Activated CD4-positive, alpha-beta T cell treated with anti-CD3 and anti-CD28 coated beads, Interleukin-2, amount 50 U/mL, for 1 hour (primary cell): Measurements from ENCODE around the gene RRBP1.

ENCODE experiments used
- DNase-seq: peaks from one replicate; pipeline ENCODE4 v3.0.0-alpha.2; 2020

Gene RRBP1

GRCh38 chr20:17570347-17571152 is 111.5 kb downstream of the RRBP1 start:
- peak; percentile 25 for DNase-seq

DNA sequence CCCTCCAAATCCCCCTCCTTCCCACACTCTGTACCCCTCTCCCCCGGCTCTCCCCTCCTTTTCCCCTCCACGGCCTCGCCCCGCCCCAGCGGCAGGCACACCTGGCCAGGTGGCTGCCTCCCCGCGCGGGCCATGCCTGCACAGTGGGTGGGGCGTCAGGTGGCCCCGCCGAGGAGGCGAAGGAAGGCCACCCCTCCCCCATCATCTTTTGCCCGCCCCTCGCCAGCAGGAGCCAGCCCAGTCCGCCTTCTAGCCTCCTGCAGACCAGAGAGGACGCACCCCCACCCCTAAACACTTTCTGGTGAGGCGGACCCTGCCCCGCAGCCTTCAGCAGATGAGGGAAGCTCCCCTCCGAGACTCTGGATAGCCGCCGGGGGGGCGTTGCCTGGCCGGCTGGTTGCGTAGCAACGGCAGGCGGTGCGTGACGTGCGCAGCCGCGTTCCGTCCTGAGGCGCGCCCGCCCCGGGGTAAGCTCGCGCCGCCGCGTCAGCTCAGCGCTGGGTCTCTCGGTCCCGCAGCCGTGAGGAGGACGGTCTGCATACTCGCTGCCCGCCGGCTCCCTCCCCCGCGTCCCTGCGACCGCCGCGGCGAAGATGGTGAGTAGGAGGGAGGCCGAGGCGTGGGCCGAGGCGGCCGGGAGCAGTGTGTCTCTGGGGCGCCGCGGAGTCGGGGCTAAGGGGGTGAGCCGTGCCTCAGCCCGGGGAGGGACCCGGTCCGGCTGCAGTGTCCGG is 112.3 kb downstream of the RRBP1 start, which contains the start of gene DSTN:
DSTN (plus strand) TSS at position 460 of the 731 bp plus-strand sequence; CDS start at position 594, 134 bp downstream.
- DNase-seq = peak; percentile 85

DNA sequence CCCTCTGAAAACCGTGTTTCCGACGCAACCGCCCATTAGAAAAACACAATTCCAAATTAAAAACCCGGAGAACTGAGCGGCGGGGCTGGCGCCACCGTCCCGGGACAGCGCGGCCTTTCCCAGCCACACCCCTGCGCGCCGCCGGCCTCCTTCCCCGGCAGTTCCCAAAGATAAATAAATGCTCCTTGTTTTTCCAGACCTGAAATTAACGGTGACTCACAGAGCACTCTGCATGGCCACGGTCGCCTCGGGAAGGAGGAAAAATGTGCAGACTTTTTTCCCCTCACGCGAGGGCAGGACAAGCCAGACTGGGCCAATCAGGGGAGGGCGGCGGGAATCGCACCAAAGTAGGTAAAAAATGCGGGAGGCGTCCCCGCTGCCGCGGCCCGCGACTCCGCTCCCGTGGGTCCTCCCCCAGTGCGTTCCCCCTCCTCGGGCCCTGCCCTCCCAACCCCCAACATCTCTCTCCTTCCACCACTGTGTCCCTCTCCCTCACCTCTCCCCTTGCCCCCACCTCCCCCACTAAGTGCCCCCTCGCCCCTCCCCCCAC is 113.0 kb downstream of the RRBP1 start:
- peak; percentile 13 for DNase-seq

- DNase-seq = no peak
Observed at GRCh38 chr20:17568045-17568788, 113.8 kb downstream of the RRBP1 start.

- no peak for DNase-seq
Observed at GRCh38 chr20:17566345-17566744, 115.7 kb downstream of the RRBP1 start.

GRCh38 chr20:17565169-17565845 is 116.7 kb downstream of the RRBP1 start:
- DNase-seq = no peak
